Measurements from ENCODE around the gene TBX10. TPM values are rescaled to one million over a fixed set of nuclear protein-coding genes. Genes with fewer than 3 reads are reported as not detected.

The TBX10 gene
- total RNA-seq, 2 donors from 2014 or later, result not detected

DNA sequence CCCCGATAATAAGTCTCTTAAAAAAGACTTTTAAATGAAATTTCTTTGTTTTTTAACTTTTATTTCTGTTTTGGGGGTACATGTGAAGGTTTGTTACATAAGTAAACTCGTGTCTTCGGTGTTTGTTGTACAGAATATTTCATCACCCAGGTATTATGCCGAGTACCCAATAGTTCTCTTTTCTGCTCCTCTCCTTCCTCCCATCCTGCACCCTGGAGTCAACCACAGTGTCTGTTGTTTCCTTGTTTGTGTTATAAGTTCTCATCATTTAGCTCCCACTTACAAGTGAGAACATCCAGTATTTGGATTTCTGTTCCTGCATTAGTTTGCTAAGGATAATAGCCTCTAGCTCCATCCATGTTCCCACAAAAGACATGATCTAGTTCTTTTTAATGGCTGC lies 57.6 kb downstream of the TBX10 start:
- H3K4me1 Mint-ChIP-seq (ENCODE audit: low read depth), result peaks cover 58% of the 10 kb centered on the region
- peak overlapping the region; percentile 23 for H3K27ac Mint-ChIP-seq
- H3K4me3 Mint-ChIP-seq, result peak overlapping the region; percentile 88 to 96

DNA sequence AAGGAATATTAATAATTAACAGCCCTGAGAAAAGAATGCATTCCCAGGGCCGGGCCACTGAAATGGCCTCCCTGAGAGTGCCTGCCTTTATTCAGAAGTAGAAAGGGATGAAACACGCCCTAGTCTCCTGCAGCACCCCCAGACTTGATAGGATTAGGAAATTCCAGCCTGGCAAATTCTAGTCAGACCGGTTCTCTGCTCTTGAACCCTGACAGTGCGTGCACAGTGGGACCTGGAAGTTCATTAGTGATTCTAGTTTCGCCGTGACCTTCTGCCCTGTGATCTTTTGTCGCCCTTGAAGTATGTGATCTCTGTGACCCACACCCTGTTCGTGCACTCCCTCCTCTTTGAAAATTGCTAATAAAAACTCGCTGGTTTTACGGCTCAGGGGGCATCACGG lies 58.1 kb downstream of the TBX10 start:
- ATAC-seq (replicated peaks in 1 of 2) (no peak), DNase-seq (no peak)
- peaks cover 6 to 8% of the 10 kb centered on the region in 2 donors for H3K36me3 Mint-ChIP-seq (ENCODE audit: insufficient read depth in 2 of 2)
- H3K27me3 Mint-ChIP-seq (ENCODE audit: low read depth), result peaks cover 30% of the 10 kb centered on the region
- H3K4me3 Mint-ChIP-seq, result no peak overlapping the region
- H3K4me1 Mint-ChIP-seq (ENCODE audit: low read depth), result peaks cover 54% of the 10 kb centered on the region
- no peaks in the 10 kb centered on the region for H3K9me3 Mint-ChIP-seq
- H3K27ac Mint-ChIP-seq, result no peak overlapping the region

More for the DNA sequence above, 57.6 kb downstream of the TBX10 start:
- H3K9me3 Mint-ChIP-seq, result peaks cover 0 to 5% of the 10 kb centered on the region in 2 donors
- ATAC-seq (replicated peaks in 1 of 2), result no peak
- H3K27me3 Mint-ChIP-seq (ENCODE audit: low read depth), result peaks cover 30% of the 10 kb centered on the region
- peaks cover 11 to 13% of the 10 kb centered on the region in 2 donors for H3K36me3 Mint-ChIP-seq (ENCODE audit: insufficient read depth in 2 of 2)
- DNase-seq, result no peak

Other genes starting within 250 kb of the TBX10 start
- gene RAD9A, start 247.8 kb downstream of the TBX10 start, total RNA-seq, result 10 to 100 TPM; 36.7 to 41.2 TPM
- 100 to 1,000 TPM; 211 to 244 TPM for gene PPP1CA, start 237.9 kb downstream of the TBX10 start, total RNA-seq
- gene TBC1D10C, start 235.7 kb downstream of the TBX10 start, total RNA-seq, result 100 to 1,000 TPM in 1 of 2 donors, 10 to 100 TPM in 1; 93.3 to 120 TPM
- gene CARNS1, start 224.1 kb downstream of the TBX10 start, total RNA-seq, result 1 to 10 TPM; 3.8 to 5.0 TPM
- 10 to 100 TPM; 55.0 to 56.1 TPM for gene RPS6KB2, start 211.3 kb downstream of the TBX10 start, total RNA-seq
- 100 to 1,000 TPM in 1 of 2 donors, 10 to 100 TPM in 1; 94.5 to 119 TPM for gene PTPRCAP, start 202.1 kb downstream of the TBX10 start, total RNA-seq
- gene CORO1B, start 196.3 kb downstream of the TBX10 start, total RNA-seq, result 10 to 100 TPM; 58.2 to 91.9 TPM
- gene GPR152, start 187.0 kb downstream of the TBX10 start, total RNA-seq, result not detected
- gene CABP4, start 184.4 kb downstream of the TBX10 start, total RNA-seq, result 10 to 100 TPM in 1 of 2 donors, 1 to 10 TPM in 1; 8.9 to 10.4 TPM
- 10 to 100 TPM; 53.2 to 59.7 TPM for gene TMEM134, start 170.5 kb downstream of the TBX10 start, total RNA-seq
- 100 to 1,000 TPM; 172 to 184 TPM for gene AIP, start 156.7 kb downstream of the TBX10 start, total RNA-seq
- 100 to 1,000 TPM in 1 of 2 donors, 10 to 100 TPM in 1; 94.3 to 118 TPM for gene PITPNM1, start 134.4 kb downstream of the TBX10 start, total RNA-seq
- 100 to 1,000 TPM; 103 to 137 TPM for gene CDK2AP2, start 131.6 kb downstream of the TBX10 start, total RNA-seq
- not detected for gene CABP2, start 116.3 kb downstream of the TBX10 start, total RNA-seq
- 100 to 1,000 TPM; 199 to 215 TPM for gene GSTP1, start 56.0 kb downstream of the TBX10 start, total RNA-seq
- 100 to 1,000 TPM; 220 to 244 TPM for gene NDUFV1, start 32.8 kb downstream of the TBX10 start, total RNA-seq
- 10 to 100 TPM; 19.6 to 24.6 TPM for gene NUDT8, start 9.8 kb downstream of the TBX10 start, total RNA-seq
- under 1 TPM; 0.30 to 0.31 TPM for gene ACY3, start 11.0 kb upstream of the TBX10 start, total RNA-seq
- not detected for gene ALDH3B2, start 34.9 kb upstream of the TBX10 start, total RNA-seq